GM21576 (cell line): ENCODE measurements around the gene TTC19.
"Not testable (repeated sequence)": the region's sequence is repeated elsewhere in the genome, so short reads cannot be mapped to it uniquely, and the experiment has no call there.

ENCODE experiments used
- ATAC-seq: cut with Tn5 transposase; IDR thresholded peaks from one replicate; pipeline ENCODE4 v1.9.1; 2021; ENCODE audit warnings: mild to moderate bottlenecking, moderate library complexity; ENCODE audit not compliant: unreplicated experiment

TTC19 gene

DNA sequence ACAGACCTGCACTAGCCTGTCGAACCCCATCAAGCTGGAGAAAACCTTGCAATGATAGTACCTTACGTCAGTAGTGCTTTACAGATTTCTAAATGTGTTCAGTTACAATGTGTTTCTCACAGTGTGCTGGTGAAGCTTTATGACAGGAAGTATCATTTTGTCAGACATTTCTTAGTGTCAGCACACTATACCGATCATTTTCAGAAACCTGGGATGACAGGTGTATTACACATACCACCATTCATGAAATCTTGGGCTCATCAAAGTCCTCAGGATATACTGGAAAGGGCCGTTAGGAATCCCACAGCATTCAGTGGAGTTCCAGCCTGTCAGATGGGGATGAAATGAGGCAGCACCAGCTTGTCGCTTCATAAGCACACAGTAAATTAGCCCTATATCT, 27.3 kb downstream of the TTC19 start:
- ATAC-seq, result no peak

DNA sequence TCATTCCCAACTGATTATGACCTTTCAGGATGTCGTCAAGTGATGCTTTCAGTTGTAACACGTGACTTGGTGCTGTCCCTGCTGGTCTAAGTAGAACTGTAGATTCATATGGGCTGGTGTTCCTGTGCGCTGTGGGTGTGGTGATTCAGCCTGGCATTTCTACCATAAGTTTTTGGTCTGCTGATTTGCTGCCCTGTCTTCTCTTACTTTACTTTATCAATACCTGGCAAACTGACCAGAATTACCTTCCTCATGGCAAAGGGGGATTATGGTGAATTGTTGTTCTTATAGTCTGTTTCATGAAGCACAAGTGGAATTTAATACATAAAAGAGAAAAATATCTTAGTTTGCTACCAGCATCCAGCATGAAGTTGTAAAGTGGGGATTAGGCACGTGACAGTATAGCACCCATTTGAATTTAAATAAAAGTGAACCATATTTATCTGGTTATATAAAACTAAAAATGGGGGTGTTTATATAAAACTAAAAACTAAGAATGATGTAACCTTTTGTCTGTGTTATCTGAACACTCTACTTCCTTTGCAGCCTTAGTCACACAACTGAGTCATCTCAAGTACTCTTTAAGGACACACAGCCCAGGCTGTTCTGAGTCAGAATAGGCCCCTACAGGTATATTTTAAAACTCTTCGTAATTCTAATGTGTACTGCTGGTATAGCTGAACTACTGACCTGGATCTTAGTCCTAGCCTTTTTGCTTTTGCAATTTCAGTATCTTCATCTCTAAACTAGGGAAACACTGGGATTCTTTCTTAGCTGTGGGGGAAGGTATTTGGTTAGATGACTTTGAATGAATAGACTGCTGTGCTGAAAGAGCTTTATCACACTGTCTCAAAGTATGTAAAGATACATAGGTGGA, 28.3 kb downstream of the TTC19 start:
- peak; percentile 80 for ATAC-seq

DNA sequence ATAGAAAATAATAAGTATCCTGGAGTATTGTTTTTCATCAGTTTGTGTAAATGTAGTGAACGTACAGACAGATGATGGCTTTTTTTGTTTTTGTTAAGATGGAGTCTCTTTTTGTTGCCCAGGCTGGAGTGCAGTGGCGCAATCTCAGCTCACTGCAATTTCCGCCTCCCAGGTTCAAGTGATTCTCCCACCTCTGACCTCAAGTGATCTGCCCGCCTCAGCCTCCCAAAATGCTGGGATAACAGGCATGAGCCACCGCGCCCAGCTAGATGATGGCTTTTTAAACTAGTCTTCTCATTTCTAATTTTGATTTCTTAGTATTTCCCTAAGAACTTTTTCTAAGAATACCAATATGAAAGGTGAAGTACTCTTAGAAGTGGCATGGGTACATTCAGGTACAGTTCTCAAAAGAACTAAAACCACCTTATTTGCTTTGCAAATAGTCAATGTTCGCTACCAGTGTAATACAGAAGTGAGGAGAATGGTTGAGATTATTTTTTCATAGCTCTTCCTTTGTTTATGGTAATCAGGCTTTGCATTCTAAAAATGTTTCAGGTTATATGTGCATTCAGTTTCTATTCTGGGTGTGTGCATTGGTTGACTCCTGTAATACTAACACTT, 34.2 kb downstream of the TTC19 start:
- ATAC-seq, result no peak

DNA sequence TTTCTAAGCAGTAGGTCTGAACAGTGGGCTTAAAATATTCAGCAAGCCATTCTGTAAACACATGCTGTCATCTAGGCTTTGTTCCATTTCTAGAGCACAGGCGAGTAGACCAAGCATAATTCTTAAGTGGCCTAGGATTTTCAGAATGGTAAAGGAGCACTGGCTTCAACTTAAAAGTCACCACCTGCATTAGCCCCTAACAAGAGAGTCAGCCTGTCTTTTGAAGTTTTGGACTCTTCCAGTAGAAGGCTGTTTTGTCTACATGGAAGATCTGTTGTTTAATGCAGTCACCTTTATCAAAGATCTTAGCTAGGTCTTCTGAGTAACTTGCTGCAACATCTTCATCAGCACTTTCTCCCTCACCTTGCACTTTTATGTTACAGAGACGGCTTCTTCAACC, 36.6 kb downstream of the TTC19 start:
- no peak for ATAC-seq

DNA sequence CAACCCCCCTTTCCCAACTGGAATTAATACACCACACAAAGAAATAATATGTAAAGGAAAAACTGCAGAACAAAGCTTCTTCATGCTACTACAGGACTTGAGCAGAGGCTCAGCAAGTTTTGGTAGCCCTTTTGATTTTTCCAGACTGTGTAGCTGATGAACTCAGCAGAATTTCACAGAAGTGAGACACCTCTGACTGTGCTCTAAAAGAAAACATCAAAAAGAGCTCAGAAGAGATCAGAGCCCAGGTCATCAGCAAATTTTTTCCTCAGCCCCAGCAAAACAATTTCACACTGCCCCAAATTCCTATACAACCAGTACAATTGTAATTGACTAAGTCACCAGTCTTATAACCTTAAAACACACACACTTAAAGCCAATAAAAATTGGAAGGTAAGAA, 38.0 kb downstream of the TTC19 start:
- no peak for ATAC-seq

DNA sequence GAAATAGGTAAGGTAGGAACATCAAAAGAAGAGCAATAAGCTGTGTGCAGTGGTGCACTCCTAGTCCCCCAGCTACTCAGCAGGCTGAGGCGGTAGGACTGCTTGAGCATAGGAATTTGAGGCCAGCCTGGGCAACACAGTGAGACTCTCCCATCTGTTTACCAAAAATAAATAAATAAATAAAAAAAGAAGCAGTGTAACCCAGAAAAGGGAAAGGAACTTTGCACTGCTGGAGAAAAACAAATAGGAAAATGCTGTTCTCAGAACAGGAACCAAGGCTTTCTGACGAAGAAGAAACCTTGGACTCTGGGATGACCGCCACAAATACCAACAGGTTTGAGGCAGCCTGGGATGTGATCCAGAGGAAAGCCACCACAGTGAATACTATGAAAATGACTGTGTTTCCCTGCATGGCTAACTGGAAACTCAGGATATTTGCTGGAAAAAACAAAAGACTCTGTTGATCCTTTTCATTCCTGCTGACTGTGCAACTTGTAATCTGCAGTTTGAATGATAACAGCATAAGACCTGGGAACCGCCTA, 41.2 kb downstream of the TTC19 start:
- no peak for ATAC-seq

DNA sequence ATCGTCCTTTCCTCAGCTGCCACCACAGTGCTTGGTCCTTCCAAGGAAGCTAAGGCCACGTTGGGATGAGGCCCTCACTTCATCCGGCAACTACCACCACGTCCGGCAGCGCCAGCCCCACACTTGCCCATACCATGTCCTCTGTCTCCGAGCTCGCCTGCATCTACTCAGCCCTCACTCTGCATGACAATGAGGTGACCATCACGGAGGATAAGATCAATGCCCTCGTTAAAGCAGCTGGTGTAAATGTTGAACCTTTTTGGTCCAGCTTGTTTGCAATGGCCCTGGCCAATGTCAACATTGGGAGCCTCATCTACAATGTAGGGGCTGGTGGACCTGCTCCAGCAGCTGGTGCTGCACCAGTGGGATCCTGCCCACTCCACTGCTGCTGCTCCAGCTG, 44.9 kb downstream of the TTC19 start:
- no peak for ATAC-seq

DNA sequence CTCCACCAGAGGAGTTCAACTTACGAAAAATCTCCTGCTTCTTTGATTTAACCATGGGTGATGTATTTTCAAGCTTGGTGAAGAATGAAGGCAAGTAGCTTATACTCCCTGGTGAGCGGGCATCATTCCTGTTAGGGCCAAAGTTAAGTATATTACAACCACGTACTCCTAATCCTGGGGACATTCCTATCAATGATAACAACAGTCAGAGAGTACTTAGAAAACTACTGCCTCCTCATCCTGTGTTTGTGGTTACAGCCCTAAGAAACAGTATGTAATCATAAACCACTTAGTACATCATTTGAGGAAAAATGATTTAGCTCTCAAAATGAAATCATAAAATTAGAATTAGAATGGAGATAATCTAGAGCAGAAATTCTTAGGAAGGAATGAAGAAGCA, 47.3 kb downstream of the TTC19 start:
- ATAC-seq, result no peak

DNA sequence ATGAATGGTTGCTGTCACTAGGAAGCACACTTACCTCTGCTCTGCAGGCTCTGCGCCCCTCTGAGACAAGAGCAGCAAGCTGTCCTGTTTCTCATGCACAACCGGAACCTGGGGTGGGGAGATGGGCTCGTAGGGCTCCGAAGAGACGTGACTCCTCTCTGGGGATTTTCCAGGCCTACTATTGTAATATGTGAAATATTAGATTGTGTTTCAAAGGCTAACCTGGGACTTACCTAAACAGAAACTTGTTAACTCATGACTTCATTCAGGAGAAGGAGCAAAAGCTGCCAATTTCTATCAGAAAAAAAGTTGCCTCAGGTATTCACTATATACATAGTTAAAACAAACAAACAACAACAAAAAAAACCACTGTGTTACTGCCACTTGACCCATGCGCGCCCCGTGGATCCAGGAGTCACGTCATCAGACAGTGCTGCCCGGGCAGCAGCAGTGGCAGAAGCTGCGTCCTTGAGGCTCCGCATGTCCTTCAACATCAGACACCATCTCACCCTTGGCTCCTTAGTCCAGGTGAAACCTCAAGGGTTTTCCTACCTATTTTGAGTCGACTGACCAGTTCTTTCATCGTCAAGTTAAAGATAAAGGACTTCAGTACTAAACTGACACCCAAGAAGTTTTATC, 49.3 kb downstream of the TTC19 start:
- ATAC-seq, result no peak

DNA sequence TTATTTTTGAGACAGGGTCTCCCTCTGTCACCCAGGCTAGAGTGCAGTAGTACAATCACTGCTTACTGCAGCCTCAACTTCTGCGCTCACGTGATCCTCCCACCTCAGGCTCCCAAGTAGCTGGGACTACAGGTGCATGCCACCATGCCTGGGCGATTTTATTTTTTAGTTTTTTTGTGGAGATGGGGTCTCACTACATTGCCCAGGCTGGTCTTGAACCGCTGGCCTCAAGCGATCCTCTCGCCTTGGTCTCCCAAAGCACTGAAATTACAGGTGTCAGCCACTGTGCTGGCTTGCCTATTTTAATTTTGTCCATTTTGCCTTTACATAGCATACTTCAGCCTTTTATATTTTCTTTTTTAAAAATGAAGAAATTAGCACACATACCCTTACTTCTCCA, 51.2 kb downstream of the TTC19 start:
- no peak for ATAC-seq

DNA sequence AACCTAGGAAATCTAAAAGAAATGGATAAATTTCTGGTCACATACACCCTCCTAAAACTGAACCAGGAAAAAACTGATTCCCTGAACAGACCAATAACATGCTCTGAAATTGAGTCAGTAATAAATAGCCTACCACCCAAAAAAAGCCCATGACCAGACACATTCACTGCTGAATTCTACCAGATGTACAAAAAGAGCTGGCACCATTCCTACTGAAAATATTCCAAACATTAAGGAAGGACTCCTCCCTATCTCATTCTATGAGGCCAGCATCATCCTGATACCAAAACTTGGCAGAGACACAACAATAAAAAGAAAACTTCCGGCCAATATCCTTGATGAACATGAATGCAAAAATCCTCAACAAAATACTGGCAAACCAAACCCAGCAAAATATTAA, 52.9 kb downstream of the TTC19 start:
- ATAC-seq, result no peak

DNA sequence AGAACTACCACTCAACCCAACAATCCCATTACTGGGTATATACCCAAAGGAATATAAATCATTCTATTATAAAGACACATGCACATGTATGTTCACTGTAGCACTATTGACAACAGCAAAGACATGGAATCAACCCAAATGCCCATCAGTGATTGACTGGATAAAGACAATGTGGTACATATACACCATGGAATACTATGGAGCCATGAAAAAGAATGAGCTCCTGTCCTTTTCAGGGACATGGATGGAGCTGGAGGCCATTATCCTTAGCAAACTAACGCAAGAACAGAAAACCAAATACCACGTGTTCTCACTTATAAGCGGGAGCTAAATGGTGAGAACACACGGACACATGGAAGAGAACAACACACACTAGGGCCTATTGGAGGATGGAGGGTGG, 55.5 kb downstream of the TTC19 start:
- not testable (repeated sequence) for ATAC-seq

DNA sequence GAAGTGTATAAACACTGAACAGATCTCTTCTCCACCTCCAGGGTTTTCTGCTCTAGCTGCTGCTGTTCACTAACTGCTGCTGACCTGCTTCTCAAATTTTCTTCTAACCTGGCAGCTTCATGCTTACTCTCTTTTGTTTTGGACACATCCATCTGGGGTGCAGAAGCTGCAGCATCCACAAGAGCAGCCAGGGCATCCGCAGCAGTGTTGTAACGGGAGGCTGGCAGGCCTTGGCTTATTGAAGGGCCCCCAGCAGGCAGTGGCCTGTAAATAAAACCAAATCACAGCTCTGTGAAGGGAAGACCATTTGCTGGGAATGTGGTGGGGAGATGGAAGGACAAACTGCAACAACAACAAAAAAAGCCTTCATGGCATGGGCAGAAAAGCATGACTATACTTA, 62.0 kb downstream of the TTC19 start:
- no peak for ATAC-seq

DNA sequence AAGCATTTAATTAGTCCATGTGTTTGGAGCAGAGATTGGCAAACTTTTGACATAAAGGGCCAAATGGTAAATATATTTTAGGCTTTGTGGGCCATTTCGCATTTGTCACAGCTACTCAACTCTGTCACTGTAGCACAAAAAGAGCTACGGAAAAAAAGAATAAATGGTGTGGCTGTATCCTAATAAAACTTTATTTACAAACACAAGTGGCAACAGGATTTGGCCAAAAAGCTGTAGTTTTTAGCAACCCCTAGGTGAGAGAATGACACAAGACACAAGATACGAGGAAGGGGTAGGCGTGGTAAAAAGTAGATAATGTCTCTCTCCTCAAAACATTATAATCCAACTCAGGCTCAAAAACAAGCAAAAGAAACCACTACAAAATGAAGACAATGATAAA, 66.5 kb downstream of the TTC19 start:
- no peak for ATAC-seq

DNA sequence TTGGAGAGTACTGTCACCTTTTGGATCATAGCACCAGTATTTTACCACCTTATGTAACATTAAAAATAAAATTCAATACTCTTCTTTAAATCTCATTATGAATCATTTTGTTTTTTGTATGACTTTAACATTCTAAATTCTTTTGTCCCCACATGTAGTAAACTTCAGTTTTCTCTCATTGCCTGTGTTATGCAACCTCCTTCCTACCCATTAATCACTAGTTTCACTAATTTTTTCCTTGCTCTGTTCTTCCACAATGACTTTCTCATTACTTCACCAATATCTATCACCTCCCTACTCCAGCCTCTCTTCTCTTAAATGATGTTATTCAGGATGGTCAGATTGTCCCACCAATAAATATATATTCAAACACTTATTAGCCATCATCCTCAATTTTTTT, 68.7 kb downstream of the TTC19 start:
- no peak for ATAC-seq

DNA sequence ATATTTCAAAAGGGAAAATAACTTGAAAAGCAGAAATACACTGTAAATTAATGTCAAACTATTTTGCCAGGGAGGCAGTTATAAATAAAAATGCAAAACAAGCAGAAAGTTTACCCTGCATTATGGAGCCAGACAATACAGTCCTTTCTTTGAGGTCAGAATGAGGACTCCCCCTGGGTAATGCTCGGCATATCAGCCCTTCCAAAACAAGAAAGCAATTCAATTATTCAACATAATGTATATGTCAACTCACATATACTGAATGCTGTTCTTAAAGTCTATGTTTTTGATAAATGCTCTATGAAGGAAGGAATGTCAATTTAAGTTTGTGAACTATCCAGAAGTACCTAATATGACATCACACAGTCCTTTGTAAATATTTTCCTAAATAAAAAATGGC, 72.4 kb downstream of the TTC19 start:
- ATAC-seq, result no peak

DNA sequence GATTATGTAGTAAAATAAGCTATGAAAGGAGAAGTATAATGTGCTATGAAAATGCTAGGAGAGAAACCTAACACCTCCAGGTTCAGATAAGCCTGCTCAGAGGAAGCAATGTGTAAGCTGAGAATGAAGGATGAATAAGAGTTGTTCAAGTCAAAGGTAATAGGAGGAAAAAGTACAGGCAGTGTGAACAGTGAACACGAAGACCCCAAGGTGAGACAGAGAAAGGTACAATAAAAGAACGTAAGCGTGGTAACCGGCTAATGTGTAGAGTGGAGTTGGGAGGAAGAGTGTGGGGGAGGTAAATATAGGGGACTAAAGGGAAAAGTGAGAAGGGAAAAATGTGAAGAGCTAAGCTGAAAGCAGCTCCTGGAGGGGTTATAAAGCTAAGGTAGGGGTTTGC, 74.2 kb downstream of the TTC19 start:
- no peak for ATAC-seq

DNA sequence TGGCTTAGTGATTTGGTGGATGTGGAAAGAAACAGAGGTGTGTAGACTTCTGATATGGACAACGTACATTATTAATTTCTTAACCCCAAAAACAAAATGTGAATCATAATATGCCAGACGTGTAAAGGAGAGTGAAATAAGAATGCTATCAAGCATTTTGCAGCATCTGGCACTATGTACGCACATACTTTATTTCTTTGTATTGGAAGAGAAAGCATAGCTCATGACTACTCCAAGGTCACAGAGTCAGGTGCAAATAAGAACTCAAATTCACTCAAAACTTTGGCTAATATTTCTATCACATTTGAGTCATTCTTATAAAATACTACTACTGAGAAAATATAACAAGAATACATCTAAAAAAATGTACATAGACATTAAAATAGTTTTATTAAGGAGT, 74.8 kb downstream of the TTC19 start:
- no peak for ATAC-seq

DNA sequence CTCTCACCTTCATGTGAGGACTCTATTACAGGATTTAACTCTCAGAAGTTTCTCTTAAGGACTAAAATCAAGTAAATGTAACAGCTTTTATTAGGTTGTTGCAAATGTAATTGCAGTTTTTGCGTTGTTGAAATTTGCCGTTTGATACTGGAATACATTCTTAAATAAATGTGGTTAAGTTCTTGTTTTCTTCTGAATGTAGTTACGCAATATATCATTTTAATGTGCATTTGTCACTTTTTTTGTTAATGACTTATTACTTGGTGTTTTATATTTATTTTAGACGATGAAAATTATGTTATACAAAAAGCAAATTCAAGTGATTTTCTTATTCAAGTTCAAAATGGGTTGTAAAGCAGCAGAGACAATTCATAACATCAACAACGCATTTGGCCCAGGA, 76.3 kb downstream of the TTC19 start:
- no peak for ATAC-seq
